AG08395 (cell line): ENCODE results near the gene SGCE.

Source experiments
- DNase-seq: peaks from one replicate; pipeline ENCODE4 v3.0.0; 2012; ENCODE audit warnings: mixed read lengths, low spot score

Gene SGCE

DNA sequence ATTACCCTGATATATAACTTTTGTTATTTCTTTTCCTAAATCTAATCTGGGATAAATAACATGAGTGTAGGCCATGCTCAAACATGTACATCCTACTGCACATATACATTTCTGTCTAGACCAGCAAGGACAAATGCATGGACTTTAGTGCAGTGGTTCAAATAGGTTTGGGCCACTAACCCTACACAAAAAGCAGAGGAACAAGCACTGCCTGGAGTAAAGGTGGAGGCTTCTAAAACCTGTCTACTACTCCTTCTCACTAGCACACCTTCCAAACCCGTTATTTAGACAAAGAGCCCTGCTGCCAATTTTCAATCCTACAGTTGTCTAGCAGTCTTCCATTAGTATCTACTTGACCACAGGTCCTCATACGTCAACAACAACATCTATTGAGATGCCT, 34.8 kb downstream of the SGCE start:
- DNase-seq: no peak

GRCh38 chr7:94620703-94621118, 35.2 kb downstream of the SGCE start:
- DNase-seq: peak; percentile 93

- no peak for DNase-seq
Measured at GRCh38 chr7:94618126-94618525, 37.8 kb downstream of the SGCE start.

- DNase-seq: no peak
Measured at GRCh38 chr7:94616855-94617254, 39.1 kb downstream of the SGCE start.

DNA sequence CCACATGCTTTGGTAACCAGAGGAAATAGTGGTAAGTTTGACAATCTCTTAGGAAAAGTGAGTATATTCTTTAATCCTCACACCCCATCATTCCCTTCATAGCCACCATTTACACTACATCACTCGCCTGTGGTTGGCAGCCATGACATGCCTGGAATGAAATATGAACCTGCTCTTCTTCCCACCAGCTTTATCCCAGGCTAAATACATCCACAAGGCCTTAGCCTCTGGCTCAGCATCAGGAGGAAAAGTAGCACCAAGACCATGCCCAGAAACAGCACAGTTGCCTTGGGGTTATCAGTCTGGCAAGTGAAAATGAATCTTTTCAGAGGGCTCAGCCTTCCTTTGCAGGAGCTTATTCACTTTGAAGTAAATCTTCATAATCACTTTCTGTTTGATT, 40.3 kb downstream of the SGCE start:
- DNase-seq: no peak

- DNase-seq: no peak
Measured at GRCh38 chr7:94612661-94613060, 43.3 kb downstream of the SGCE start.

- DNase-seq: no peak
Measured at GRCh38 chr7:94612253-94612652, 43.7 kb downstream of the SGCE start.

- no peak for DNase-seq
Measured at GRCh38 chr7:94609561-94609960, 46.4 kb downstream of the SGCE start.

DNA sequence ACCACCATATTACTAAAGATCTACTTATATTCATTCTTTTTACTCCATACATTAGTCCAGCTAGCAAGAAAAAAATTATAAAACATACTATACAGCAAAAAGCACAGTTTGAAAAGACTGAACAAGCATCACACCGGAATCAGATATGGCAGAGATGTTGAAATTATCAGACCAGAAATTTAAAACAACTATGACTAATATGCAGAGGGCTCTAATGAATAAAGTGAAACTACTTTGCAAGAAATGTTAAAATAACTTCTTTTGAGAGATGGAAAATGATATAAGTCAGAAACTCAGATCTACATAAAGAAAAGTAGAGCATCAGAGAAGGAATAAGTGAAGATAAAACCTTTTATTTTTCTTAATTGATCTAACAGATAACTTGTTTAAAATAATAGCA, 50.9 kb downstream of the SGCE start:
- DNase-seq: no peak

DNA sequence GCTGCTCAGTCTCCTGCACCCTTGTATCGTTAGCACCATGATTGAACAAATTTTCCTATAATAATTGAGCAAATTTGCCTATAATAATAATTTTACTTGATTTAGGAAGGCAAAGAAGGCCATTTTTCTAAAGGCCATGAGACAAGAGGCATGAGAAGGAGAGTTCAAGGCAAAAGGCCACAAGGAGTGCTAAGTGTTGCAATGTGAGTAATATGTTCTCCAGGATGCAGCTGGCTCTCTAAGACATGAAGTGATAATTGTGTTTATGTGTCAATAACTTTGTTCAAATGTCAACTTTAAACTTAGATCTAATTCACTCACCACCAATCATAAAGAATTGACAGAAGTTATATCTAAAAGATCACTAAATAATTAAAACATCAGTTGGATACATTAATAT, 53.8 kb downstream of the SGCE start:
- DNase-seq: no peak

- no peak for DNase-seq
Measured at GRCh38 chr7:94600267-94600666, 55.7 kb downstream of the SGCE start.

GRCh38 chr7:94595717-94596116, 60.2 kb downstream of the SGCE start:
- no peak for DNase-seq

GRCh38 chr7:94594882-94595281, 61.1 kb downstream of the SGCE start:
- DNase-seq: no peak

- DNase-seq: no peak
Measured at GRCh38 chr7:94591176-94591575, 64.8 kb downstream of the SGCE start.

GRCh38 chr7:94590526-94591162, 65.3 kb downstream of the SGCE start:
- no peak for DNase-seq

- DNase-seq: no peak
Measured at GRCh38 chr7:94588075-94588474, 67.9 kb downstream of the SGCE start.

GRCh38 chr7:94584113-94584512, 71.8 kb downstream of the SGCE start:
- peak; percentile 12 for DNase-seq

GRCh38 chr7:94580601-94581000, 75.3 kb downstream of the SGCE start:
- peak; percentile 14 for DNase-seq

GRCh38 chr7:94579470-94579869, 76.5 kb downstream of the SGCE start:
- no peak for DNase-seq

- no peak for DNase-seq
Measured at GRCh38 chr7:94578614-94579013, 77.3 kb downstream of the SGCE start.

- DNase-seq: no peak
Measured at GRCh38 chr7:94577357-94577756, 78.6 kb downstream of the SGCE start.

- DNase-seq: no peak
Measured at GRCh38 chr7:94576316-94576715, 79.6 kb downstream of the SGCE start.

GRCh38 chr7:94575646-94576045, 80.3 kb downstream of the SGCE start:
- DNase-seq: no peak

DNA sequence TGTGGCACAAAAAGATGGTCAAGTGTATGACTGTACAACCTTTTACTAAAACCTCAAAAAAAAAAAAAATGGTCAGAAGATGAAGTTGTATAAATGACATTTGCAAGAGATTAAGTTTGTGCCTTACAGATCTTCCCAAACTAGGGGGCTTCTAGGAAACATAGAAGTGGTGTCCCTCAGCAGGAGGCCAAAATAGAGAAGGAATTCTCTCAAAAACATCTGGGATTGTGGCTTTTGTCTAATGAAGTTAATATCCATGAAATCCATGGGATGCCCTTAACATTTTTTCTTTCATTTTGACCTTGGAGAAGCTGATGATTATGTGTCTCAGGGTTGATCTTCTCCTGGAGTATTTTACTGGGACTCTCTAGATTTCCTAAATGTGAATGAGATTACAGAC, 84.1 kb downstream of the SGCE start:
- no peak for DNase-seq

GRCh38 chr7:94567396-94567795, 88.5 kb downstream of the SGCE start:
- no peak for DNase-seq
